Osteoblast (primary cell): ENCODE results near the gene MCOLN1. TPM values are rescaled to one million over a fixed set of nuclear protein-coding genes. Genes with fewer than 3 reads are reported as not detected.

Source experiments
- DNase-seq: peaks from one replicate; pipeline ENCODE4 v3.0.0; 2011; ENCODE audit warnings: low spot score, mixed read lengths; ENCODE audit not compliant: insufficient read length; ENCODE audit errors: missing footprints
- H2AFZ ChIP-seq: 2 replicates; pipeline ENCODE4 v1.6.0; 2011; ENCODE audit warnings: mild to moderate bottlenecking, low read length
- H3K27ac ChIP-seq: 2 replicates; pipeline ENCODE4 v1.5.1; 2011; ENCODE audit warnings: mild to moderate bottlenecking, low read depth, low read length, moderate library complexity
- H3K27me3 ChIP-seq: 2 replicates; pipeline ENCODE4 v1.6.0; 2012; ENCODE audit warnings: mild to moderate bottlenecking, control low read depth, inconsistent platforms, low read length, moderate library complexity; ENCODE audit not compliant: insufficient read depth
- H3K36me3 ChIP-seq: 2 replicates; pipeline ENCODE4 v1.5.1; 2011; ENCODE audit warnings: mild to moderate bottlenecking, low read length, control low read depth, moderate library complexity; ENCODE audit not compliant: insufficient read depth
- H3K4me1 ChIP-seq: 2 replicates; pipeline ENCODE4 v1.5.1; 2011; ENCODE audit warnings: mild to moderate bottlenecking, low read length, control low read depth, moderate library complexity; ENCODE audit not compliant: insufficient read depth
- H3K4me2 ChIP-seq: 2 replicates; pipeline ENCODE4 v1.6.0; 2011; ENCODE audit warnings: mild to moderate bottlenecking, low read length; ENCODE audit not compliant: insufficient read depth
- H3K4me3 ChIP-seq: fragments of 200-600 bp; sonication (generic); 3 replicates; pipeline ENCODE4 v1.5.1; 2012; ENCODE audit warnings: mild to moderate bottlenecking, low read length, inconsistent platforms; ENCODE audit not compliant: insufficient read depth
- H3K79me2 ChIP-seq: 2 replicates; pipeline ENCODE4 v1.6.0; 2012; ENCODE audit warnings: mild to moderate bottlenecking, low read length, control low read depth, inconsistent platforms; ENCODE audit not compliant: insufficient read depth
- H3K9me3 ChIP-seq: 2 replicates; pipeline ENCODE4 v1.5.1; 2011; ENCODE audit warnings: low read depth, low read length, control low read depth
- H4K20me1 ChIP-seq: 2 replicates; pipeline ENCODE4 v1.6.0; 2012; ENCODE audit warnings: mild to moderate bottlenecking, low read length, control low read depth; ENCODE audit not compliant: insufficient read depth
- CTCF ChIP-seq: IDR thresholded peaks from 2 replicates; pipeline ENCODE4 v1.5.1; 2011; ENCODE audit warnings: mild to moderate bottlenecking, low read depth, low read length, moderate library complexity; ENCODE audit errors: extremely low read depth
- total RNA-seq: library from RNA; depleted of rRNA; stranded (reverse); fragments of >200 nt; gene quantifications from 2 replicates; pipeline ENCODE4 v1.2.3, GENCODE V29; 2012

Gene MCOLN1
- total RNA-seq, 1 donor = 16.6 TPM

- Histone ChIP-seq H3K4me2 (no peak overlapping the region), H3K27ac (no peak overlapping the region), H3K36me3 (no peaks in the 10 kb centered on the region), H2AFZ (no peak overlapping the region), H3K4me1 (no peaks in the 10 kb centered on the region), H4K20me1 (no peaks in the 10 kb centered on the region), H3K27me3 (peaks cover 10% of the 10 kb centered on the region), H3K79me2 (no peaks in the 10 kb centered on the region), H3K9me3 (no peaks in the 10 kb centered on the region), H3K4me3 (no peak overlapping the region)
- no peak for DNase-seq
- no peak for TF ChIP-seq CTCF
These were observed 17.7 kb upstream of the MCOLN1 start for GRCh38 chr19:7504684-7505083.

- H3K36me3 ChIP-seq = no peaks in the 10 kb centered on the region
- no peaks in the 10 kb centered on the region for H3K79me2 ChIP-seq
- H3K27me3 ChIP-seq = peaks cover 7% of the 10 kb centered on the region
- no peaks in the 10 kb centered on the region for H3K9me3 ChIP-seq
- no peak overlapping the region for H3K4me2 ChIP-seq
- H4K20me1 ChIP-seq = no peaks in the 10 kb centered on the region
- TF ChIP-seq CTCF = no peak
- H2AFZ ChIP-seq = no peak overlapping the region
- no peaks in the 10 kb centered on the region for H3K4me1 ChIP-seq
- no peak overlapping the region for H3K27ac ChIP-seq
- no peak overlapping the region for H3K4me3 ChIP-seq
- no peak for DNase-seq
These were observed 17.1 kb upstream of the MCOLN1 start for GRCh38 chr19:7505288-7505681.

GRCh38 chr19:7505682-7506384 lies 16.6 kb upstream of the MCOLN1 start:
- Histone ChIP-seq H3K4me3 (no peak overlapping the region), H4K20me1 (no peaks in the 10 kb centered on the region), H3K27me3 (peaks cover 4% of the 10 kb centered on the region), H3K36me3 (no peaks in the 10 kb centered on the region), H3K79me2 (no peaks in the 10 kb centered on the region), H2AFZ (no peak overlapping the region), H3K27ac (no peak overlapping the region), H3K4me1 (no peaks in the 10 kb centered on the region), H3K4me2 (no peak overlapping the region), H3K9me3 (no peaks in the 10 kb centered on the region)
- DNase-seq = peak; percentile 89
- TF ChIP-seq CTCF = no peak

- TF ChIP-seq CTCF = no peak
- Histone ChIP-seq H3K9me3 (no peaks in the 10 kb centered on the region), H3K27me3 (no peaks in the 10 kb centered on the region), H3K4me3 (no peak overlapping the region), H3K36me3 (no peaks in the 10 kb centered on the region), H3K4me1 (no peaks in the 10 kb centered on the region), H3K79me2 (no peaks in the 10 kb centered on the region), H3K27ac (no peak overlapping the region), H2AFZ (peak overlapping the region; percentile 41), H3K4me2 (no peak overlapping the region), H4K20me1 (no peaks in the 10 kb centered on the region)
- peak; percentile 88 for DNase-seq
These were observed 15.8 kb upstream of the MCOLN1 start for GRCh38 chr19:7506385-7507328.
